Gastrocnemius medialis (tissue), 4 donors: Measurements from ENCODE around the gene SIL1. TPM values are rescaled to one million over a fixed set of nuclear protein-coding genes. Genes with fewer than 3 reads are reported as not detected.

ENCODE experiments used
- ATAC-seq, 2 donors: fragments of 150-250 bp; one replicate each; pipeline ENCODE4 v1.9.1; 2016
- DNase-seq, 2 donors: peaks; one replicate each; pipeline ENCODE4 v3.0.0-alpha.2; 2019
- H3K27ac ChIP-seq, 4 donors: fragments of 200-600 bp; sonication (generic); 1 replicate in 1 of 4; 2 replicates in 3 of 4; pipeline ENCODE4 v1.5.1; 2016 to 2018; ENCODE audit warnings: mild to moderate bottlenecking in 2 of 4, moderate library complexity in 1 of 4
- H3K27me3 ChIP-seq, 3 donors: fragments of 200-600 bp; sonication (generic) in 2 of 3; 1 replicate in 1 of 3; 2 replicates in 2 of 3; pipeline versions ENCODE4 v1.5.1 to v1.6.0; 2016 to 2019; ENCODE audit warnings: mild to moderate bottlenecking in 1 of 3, moderate library complexity in 1 of 3
- H3K36me3 ChIP-seq, 2 donors: fragments of 200-600 bp; sonication (generic) in 1 of 2; one replicate each; pipeline ENCODE4 v1.5.1; 2017 to 2018
- H3K4me1 ChIP-seq, 2 donors: fragments of 200-600 bp; sonication (generic) in 1 of 2; one replicate each; pipeline ENCODE4 v1.5.1; 2016 to 2017; ENCODE audit warnings: mild to moderate bottlenecking in 2 of 2
- H3K4me3 ChIP-seq, 4 donors: fragments of 200-600 bp; sonication (generic) in 3 of 4; 1 replicate in 1 of 4; 2 replicates in 3 of 4; pipeline ENCODE4 v1.5.1; 2016 to 2019; ENCODE audit warnings: mild to moderate bottlenecking in 2 of 4
- H3K9me3 ChIP-seq, 3 donors: fragments of 200-600 bp; sonication (generic) in 2 of 3; 1 replicate in 1 of 3; 2 replicates in 2 of 3; pipeline ENCODE4 v1.5.1; 2016 to 2019
- POLR2A ChIP-seq, 2 donors: fragments of 450-650 bp; IDR thresholded peaks; one replicate each; pipeline ENCODE4 v1.6.1; 2017; ENCODE audit warnings: antibody characterized with exemption in 2 of 2, mild to moderate bottlenecking in 2 of 2, moderate library complexity in 2 of 2
- in situ Hi-C, 4 donors: fragments of 200-750 bp; cut with MboI; loops; one replicate each; pipeline versions ENCODE4 v1.15.0 to v1.8.0; 2017; ENCODE audit warnings: low sequenced_read_pairs in 4 of 4
- intact Hi-C: fragments of 100-400 bp; cut with DNase I; formaldehyde crosslinking; loops from one replicate; pipeline ENCODE4 v1.15.1; 2023; ENCODE audit warnings: low total_unique reads
- total RNA-seq, 4 donors: library from RNA; depleted of rRNA; stranded (reverse); fragments of >200 nt; gene quantifications; one replicate each; pipeline versions ENCODE4 v1.1.0 to v1.2.3, GENCODE V29; 2016
- TF ChIP-seq, protein P1 (sequence below), 5 experiments: fragments of 450-650 bp in 3 of 5; fragments of 200-600 bp in 2 of 5; sonication (generic) in 2 of 5; IDR thresholded peaks in 4 of 5; conservative IDR thresholded peaks in 1 of 5; 1 replicate in 4 of 5; 2 replicates in 1 of 5; pipeline ENCODE4 v1.5.1; 2016 to 2019; ENCODE audit warnings: antibody characterized with exemption in 5 of 5, mild to moderate bottlenecking in 3 of 5, moderate library complexity in 3 of 5

Gene SIL1
- total RNA-seq, 4 donors from 2014 or later: 36.6 to 52.6 (median 48.2) TPM

DNA sequence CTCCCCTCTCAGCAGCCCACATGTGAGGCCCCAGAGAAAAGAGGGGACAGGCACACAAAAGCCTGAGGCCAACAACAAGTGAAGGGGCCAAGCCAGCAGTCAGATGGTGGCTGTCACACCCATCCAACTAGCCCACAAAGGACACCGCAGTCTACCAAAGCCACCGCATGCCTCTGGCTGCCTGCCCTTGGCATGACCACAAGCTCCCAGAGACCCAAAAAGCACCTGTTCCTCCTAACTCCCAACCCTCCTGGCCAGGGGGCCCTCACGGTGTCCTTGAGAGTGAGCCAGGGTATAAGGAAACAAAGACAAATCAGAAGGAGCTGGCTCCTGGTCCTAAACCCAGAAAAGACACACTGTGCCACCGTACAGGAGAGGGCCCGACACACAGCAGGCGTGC, 245.2 kb downstream of the SIL1 start:
- no peak for TF ChIP-seq POLR2A (IDR thresholded peaks at IDR 0.05)
- TF ChIP-seq, protein P1, sequence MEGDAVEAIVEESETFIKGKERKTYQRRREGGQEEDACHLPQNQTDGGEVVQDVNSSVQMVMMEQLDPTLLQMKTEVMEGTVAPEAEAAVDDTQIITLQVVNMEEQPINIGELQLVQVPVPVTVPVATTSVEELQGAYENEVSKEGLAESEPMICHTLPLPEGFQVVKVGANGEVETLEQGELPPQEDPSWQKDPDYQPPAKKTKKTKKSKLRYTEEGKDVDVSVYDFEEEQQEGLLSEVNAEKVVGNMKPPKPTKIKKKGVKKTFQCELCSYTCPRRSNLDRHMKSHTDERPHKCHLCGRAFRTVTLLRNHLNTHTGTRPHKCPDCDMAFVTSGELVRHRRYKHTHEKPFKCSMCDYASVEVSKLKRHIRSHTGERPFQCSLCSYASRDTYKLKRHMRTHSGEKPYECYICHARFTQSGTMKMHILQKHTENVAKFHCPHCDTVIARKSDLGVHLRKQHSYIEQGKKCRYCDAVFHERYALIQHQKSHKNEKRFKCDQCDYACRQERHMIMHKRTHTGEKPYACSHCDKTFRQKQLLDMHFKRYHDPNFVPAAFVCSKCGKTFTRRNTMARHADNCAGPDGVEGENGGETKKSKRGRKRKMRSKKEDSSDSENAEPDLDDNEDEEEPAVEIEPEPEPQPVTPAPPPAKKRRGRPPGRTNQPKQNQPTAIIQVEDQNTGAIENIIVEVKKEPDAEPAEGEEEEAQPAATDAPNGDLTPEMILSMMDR (IDR thresholded peaks at IDR 0.05 in 4 of 5, conservative IDR thresholded peaks at IDR 0.05 in 1 of 5): no peak
- peak; percentile 36 to 51 for DNase-seq
- in situ Hi-C loops: no loop called here
- intact Hi-C loops: no loop called here
- Histone ChIP-seq H3K27me3 (no peaks in the 10 kb centered on the region), H3K4me1 (peaks cover 42 to 58% of the 10 kb centered on the region in 2 donors), H3K4me3 (peak overlapping the region in 3 of 4 donors; percentile 5 to 23 (median 7)), H3K9me3 (no peaks in the 10 kb centered on the region), H3K27ac (peak overlapping the region; percentile 75 to 82 (median 80)), H3K36me3 (no peaks in the 10 kb centered on the region)
- peak; percentile 38 to 46 for ATAC-seq

DNA sequence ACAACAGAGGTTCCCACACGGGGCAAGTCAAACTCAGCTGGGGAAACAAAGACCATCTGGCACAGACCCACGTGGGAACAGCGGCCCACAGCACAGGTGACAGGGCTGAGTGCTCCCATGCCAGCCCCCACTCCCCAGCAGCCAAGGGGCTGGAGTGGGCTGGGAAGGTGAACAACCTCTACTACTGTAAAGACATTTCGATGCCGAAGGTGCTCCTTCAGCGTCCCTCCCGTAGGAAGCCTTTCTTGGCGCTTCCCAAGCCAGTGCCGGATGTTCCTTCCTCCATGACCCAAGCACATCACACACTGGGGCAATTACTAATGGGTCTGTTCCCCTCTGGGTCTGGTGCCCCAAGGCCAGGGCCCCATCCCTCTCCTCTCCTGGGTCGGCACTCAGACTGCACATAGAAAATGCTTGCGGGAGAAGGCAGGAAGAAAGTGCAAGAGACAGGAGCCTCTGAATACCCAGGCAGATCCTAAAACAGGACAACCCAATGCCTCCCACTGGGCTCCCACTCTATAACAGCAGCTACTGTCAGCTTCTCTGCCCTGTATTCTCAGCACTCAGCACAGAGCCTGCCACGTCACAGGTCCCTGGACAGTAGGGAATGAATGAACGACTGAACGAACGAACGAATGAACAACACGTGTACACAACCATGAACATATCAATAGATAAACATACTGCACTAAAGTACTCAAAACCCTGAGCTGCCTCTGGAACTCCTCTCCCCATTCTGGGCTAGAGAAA, 246.0 kb downstream of the SIL1 start:
- Histone ChIP-seq H3K36me3 (peaks cover 0 to 3% of the 10 kb centered on the region in 2 donors), H3K4me3 (no peak overlapping the region), H3K27me3 (no peaks in the 10 kb centered on the region), H3K4me1 (peaks cover 42 to 58% of the 10 kb centered on the region in 2 donors), H3K27ac (peak overlapping the region; percentile 75 to 82 (median 80)), H3K9me3 (no peaks in the 10 kb centered on the region)
- DNase-seq (no peak), ATAC-seq (no peak)
- TF ChIP-seq, protein P1 (IDR thresholded peaks at IDR 0.05 in 4 of 5, conservative IDR thresholded peaks at IDR 0.05 in 1 of 5): no peak
- TF ChIP-seq POLR2A (IDR thresholded peaks at IDR 0.05): no peak
- intact Hi-C loops: no loop called here
- in situ Hi-C loops: no loop called here

DNA sequence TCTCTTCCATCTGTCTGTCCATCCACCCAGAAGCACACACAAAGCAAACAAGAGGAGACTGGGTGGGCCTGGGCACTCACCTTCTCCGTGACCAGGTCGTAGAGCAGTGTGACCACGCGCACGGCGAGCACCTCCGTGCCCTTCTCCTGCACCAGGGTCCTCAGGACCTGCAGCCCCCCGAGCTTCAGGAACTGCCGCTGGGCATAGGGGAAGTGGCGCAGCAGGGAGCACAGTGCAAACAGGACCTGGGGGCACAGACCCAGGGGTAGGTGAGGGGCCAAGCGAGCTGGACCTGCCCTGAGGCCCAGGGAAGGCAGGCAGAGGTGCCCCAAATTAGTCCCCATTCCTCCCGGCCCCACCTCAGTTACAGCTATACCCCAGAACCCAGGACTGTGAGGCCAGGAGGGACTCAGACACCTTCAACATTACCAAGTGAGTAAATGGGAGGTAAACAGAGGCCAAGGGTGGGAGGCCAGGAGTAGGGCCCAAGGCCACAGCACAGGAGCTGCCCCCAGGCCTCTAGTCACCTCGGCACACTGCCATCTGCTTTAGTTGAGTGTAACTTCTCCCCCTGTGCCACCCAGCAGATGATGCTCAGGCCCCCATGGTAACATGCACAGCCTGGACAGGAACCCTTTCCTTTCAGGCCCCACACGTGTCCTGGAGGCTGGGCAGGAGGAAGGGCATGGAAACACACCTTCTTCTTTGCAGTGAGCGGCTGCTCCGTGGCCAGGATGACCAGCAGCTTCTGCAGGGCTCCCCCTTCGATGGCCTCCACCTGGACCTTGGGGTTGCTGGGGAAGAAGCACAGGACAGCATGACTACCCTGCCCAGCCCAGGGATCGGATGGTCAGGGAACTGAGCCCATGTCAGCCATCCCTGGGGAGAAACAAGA, 246.8 kb downstream of the SIL1 start:
- intact Hi-C loops: no loop called here
- peak overlapping the region in 2 of 4 donors; percentile 75 to 82 for H3K27ac ChIP-seq
- in situ Hi-C loops: no loop called here

DNA sequence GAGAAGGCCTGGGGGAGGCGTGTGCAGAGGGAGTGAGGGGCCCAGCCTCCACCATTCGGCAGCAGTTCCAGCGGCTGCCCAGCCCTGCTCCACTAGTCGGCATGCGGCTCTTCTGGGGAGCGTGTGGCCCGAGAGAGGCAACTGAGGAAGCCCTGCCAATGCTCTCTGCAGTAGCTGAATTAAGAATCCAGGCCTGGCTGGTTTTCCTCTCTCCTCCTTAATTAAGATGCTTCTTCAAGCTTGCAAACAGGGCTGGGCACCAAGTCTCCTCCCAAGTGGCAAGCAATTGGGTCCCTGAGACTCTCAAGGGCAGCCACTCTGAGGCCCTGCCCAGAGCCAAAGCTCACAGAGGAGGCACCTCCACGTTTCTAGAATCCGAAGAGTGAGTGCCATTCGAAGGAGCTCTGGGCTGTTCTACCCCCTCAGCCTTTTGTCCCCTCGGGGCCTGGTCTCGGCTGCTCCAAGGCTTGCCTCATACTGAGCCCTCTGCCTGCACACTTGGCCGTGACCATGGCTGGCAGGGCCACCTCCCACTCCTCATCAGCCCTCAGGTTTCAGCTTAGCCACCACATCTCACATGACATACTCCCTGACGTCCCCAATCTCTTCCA, 247.6 kb downstream of the SIL1 start:
- peaks cover 0 to 11% of the 10 kb centered on the region in 2 donors for H3K36me3 ChIP-seq
- intact Hi-C loops (no loop called here), in situ Hi-C loops (no loop called here)
- no peak for TF ChIP-seq POLR2A (IDR thresholded peaks at IDR 0.05)
- TF ChIP-seq, protein P1 (IDR thresholded peaks at IDR 0.05 in 4 of 5, conservative IDR thresholded peaks at IDR 0.05 in 1 of 5): no peak
- H3K27me3 ChIP-seq: no peaks in the 10 kb centered on the region
- H3K4me1 ChIP-seq: peaks cover 41 to 56% of the 10 kb centered on the region in 2 donors
- DNase-seq (no peak), ATAC-seq (no peak)
- no peaks in the 10 kb centered on the region for H3K9me3 ChIP-seq
- no peak overlapping the region for H3K4me3 ChIP-seq
- H3K27ac ChIP-seq: no peak overlapping the region

More for the DNA sequence above, 246.8 kb downstream of the SIL1 start:
- H3K36me3 ChIP-seq: peaks cover 0 to 11% of the 10 kb centered on the region in 2 donors
- H3K27me3 ChIP-seq: no peaks in the 10 kb centered on the region
- peaks cover 42 to 58% of the 10 kb centered on the region in 2 donors for H3K4me1 ChIP-seq
- no peak for DNase-seq
- no peaks in the 10 kb centered on the region for H3K9me3 ChIP-seq
- TF ChIP-seq POLR2A (IDR thresholded peaks at IDR 0.05): no peak
- TF ChIP-seq, protein P1 (IDR thresholded peaks at IDR 0.05 in 4 of 5, conservative IDR thresholded peaks at IDR 0.05 in 1 of 5): no peak
- no peak overlapping the region for H3K4me3 ChIP-seq
- no peak for ATAC-seq
